Left hindlimb (tissue), 1 donor: ENCODE results near the gene ZIC3.
"Not testable (repeated sequence)": the region's sequence is repeated elsewhere in the genome, so short reads cannot be mapped to it uniquely, and the experiment has no call there.

Experiments used
- DNase-seq: peaks from one replicate; pipeline ENCODE4 v3.0.0-alpha.2; 2018

Gene ZIC3

DNA sequence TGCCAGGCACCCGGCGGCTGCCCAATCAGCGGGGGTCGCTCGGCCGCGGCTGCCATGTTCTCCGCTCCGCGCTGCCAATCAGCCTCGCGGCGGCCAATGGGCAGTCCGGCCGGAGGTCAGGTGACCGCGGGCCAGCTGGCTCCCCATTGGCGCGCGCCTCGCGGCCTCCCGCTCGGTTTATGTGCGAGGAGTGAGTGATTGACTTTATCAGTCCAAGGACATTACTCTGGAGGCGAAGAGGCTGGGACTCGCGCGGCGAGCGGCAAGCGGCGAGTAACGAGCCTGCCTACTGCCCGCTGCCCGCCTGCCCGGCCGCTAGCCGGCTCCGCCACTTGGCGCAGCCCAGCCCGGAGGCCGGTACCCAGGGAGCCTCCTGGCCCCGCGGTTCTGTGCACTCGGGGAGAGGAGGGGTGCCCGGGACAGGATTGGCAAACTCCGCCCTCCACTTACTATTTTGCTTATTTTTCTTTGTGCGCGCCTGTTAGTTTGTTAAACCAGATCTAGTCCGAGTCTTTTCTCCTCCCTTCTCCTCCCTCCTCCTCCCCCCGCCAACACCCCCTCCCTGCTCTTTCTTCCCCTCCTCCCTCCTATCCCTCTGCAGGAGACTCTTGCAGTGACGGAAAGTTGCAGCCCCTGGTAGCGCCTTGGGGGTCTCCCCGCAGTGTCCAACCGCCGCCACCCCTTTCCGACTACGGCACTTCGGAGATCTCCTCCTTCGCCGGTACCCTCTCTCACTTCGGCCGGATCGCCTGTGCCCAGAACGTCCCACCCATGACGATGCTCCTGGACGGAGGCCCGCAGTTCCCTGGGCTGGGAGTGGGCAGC is at the start of gene ZIC3:
Gene ZIC3, plus strand, starts transcription at position 207 of the 825 bp plus-strand sequence. Its CDS starts 565 bp downstream, at position 772.
- peak; percentile 79 for DNase-seq

DNA sequence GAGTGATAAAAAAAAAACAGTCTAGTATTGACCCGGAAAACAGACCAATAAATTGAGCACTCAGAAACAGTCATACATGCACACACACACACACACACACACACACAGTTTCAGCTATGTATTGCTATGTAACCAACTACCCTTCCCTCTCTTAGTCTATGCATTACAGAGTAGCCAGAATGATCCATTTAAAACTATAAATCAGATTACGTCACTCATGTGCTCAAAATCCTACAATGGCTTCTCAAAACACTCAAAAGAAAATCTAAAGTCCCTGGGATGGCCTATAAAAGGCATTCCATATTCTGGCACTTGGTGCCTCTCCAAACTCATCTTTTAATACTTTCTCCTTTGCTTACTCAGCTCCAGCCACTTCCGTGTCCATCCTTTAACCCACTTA is 46.5 kb upstream of the ZIC3 start:
- no peak for DNase-seq

GRCh38 chrX:137545711-137546651 is 19.9 kb upstream of the ZIC3 start:
- no peak for DNase-seq

- DNase-seq = no peak
These were observed 18.6 kb upstream of the ZIC3 start for GRCh38 chrX:137547291-137547690.

DNA sequence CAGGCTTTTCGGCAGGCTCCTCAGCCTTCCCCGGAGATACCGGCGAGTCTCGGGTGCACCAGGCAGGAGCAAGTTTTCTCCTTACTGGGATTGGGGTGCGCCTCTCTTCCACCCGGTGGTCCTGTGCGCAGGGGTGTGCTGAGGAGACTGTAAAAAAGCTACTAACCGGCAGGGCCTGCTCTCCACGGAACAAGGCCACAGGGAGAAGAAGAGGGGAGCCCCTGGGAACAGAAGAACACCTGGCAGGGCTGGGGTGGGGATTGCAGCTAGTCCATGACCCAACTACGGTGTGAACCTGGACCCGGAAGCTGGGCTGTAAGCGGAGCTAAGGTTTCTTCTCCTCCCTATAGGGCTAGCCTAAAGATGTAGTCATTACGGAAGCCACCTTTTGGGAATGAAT is 17.7 kb upstream of the ZIC3 start:
- DNase-seq = no peak

DNA sequence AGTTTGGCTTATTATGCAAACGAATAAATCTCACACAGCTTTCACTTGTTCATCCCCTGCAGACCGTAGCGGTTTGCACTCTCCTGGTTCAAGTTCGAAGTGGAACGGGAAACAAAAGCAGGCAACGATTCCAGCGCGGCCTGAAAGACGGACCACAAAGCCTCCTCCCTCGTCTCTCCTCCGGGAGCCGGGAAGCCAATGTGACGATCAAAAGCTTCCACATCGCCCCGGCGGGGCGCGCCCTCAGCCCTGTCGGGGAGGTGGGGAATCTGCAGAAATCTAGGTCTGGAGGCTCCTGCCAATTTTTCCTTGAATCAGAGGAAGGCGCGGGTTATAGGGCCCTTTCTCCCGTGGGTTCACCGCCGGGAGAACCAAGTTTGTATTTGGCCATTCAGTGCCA is 16.9 kb upstream of the ZIC3 start:
- DNase-seq = no peak

DNA sequence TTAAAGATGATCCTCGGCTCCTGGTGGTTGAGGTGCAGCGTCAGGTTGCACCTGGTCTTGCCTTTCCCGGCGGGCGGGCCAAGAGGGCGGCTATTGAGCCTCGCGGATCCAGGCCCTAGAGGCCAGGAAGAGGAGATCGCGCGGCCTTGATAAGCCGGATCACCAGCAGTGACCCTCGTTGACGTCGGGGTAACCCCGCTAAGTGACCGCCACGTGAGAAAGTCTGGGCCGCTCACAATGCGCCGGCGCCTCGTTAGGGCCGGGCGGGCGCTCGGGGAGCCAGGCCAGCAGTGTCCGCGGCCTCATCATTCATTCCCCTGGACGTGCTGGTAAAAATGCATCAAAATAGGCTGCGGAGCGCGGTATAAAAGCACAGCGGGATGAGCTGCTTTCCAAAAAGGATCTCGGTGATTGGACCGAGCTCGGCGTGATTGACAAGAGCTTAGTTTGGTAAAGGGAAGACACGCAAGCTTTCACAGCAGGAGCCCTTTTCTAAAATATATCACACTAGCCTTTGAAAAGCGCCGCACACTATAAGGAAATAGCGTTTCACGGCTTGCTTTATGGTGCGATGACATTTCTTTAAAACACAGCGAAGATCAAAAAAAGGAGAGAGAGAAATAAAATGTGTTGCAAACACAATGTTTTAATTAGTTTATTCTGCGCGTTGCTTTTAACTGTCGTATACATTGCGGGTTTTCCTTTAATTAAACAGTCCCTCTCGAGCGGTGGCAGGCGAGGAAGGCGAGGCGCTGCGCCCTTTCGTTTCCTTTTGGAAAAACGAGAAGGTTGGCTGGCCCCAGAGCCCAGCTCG is 15.9 kb upstream of the ZIC3 start:
- no peak for DNase-seq

GRCh38 chrX:137550665-137551261 is 15.2 kb upstream of the ZIC3 start:
- DNase-seq = no peak

GRCh38 chrX:137552098-137552497 is 13.8 kb upstream of the ZIC3 start:
- DNase-seq = not testable (repeated sequence)

GRCh38 chrX:137562096-137562495 is 3.8 kb upstream of the ZIC3 start:
- no peak for DNase-seq

GRCh38 chrX:137563681-137564651 is 2.0 kb upstream of the ZIC3 start:
- no peak for DNase-seq

- DNase-seq = no peak
These were observed 516 bp upstream of the ZIC3 start for GRCh38 chrX:137565318-137565904.

DNA sequence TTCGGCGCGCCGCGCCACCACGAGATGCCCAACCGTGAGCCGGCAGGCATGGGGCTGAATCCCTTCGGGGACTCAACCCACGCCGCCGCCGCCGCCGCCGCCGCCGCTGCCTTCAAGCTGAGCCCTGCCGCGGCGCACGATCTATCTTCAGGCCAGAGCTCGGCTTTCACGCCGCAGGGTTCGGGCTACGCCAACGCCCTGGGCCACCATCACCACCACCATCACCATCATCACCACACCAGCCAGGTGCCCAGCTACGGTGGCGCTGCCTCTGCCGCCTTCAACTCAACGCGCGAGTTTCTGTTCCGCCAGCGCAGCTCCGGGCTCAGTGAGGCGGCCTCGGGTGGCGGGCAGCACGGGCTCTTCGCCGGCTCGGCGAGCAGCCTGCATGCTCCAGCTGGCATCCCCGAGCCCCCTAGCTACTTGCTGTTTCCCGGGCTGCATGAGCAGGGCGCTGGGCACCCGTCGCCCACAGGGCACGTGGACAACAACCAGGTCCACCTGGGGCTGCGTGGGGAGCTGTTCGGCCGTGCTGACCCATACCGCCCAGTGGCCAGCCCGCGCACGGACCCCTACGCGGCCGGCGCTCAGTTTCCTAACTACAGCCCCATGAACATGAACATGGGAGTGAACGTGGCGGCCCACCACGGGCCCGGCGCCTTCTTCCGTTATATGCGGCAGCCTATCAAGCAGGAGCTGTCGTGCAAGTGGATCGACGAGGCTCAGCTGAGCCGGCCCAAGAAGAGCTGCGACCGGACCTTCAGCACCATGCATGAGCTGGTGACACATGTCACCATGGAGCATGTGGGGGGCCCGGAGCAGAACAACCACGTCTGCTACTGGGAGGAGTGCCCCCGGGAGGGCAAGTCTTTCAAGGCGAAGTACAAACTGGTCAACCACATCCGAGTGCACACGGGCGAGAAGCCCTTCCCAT is 1.1 kb downstream of the ZIC3 start:
- DNase-seq = no peak

DNA sequence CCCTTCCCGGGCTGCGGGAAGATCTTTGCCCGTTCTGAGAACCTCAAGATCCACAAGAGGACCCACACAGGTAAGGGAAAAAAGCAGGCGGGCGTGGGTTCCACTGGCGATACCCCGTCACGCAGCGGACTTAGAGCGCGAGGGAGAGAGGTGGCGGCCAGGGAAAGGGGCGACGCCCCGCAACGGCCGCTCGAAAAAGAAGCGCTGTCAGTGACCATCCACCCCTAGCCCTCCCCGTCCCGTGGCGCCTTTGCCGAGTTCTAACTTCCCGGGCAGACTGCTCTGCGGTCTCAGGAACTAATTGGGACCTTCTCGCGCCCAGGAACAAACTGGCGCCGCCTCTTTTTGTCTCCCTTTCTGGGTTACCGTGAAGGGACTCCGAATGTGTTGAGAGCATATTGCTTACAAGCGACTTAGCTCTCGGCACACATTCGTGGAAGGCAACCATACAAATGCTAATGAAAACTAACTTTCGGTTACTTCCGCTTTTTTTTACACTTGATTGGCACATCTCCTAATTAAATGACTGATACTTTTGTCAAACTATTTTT is 1.8 kb downstream of the ZIC3 start:
- no peak for DNase-seq

GRCh38 chrX:137568741-137569469 is 3.0 kb downstream of the ZIC3 start:
- no peak for DNase-seq

DNA sequence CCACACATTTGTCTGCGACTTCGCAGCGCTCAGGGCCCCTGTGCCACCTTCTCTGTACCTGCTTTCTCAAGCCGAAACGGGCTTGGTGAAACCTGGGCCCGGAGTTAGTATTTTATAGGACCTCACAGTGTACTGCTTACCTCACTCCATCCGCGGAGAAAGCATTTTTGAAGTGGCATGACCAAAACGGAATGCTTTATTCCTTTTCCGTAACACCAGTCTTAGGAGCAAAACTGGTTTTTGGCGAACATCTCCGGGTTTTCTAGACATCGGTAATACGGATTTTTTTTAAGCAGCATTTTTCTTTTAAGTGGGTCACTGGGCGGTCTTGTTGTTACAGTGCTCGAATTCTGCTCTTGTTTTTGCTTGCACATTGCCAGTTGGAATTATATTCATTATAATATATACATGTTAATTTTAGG is 3.6 kb downstream of the ZIC3 start:
- DNase-seq = no peak

GRCh38 chrX:137573324-137574101 is 7.6 kb downstream of the ZIC3 start:
- no peak for DNase-seq
